ENCODE measurements around the gene SLC17A7.

The SLC17A7 gene

DNA sequence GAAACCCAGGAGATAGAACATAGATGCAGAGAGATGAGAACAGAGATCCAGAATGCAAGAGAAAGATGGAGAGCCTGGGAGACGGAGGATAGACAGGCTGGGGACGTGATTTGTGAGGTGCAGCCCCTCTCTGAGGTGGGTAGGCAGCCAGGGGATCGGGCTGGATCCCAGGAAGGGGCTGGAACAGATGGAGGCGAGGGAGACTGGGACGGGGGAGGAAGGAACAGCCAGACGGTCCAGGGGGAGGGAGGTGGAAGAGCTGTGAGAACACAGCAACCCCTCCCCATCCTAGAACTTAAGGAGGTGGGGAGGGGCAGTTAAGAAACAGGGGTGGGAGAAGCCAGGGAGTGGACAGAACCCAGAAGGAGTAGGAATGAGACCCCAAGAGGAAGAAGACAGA is 3.1 kb downstream of the SLC17A7 start:
- DNase-seq (ENCODE audit: low read depth) = no peak
- H3K4me3 ChIP-seq (ENCODE audit: control insufficient read depth, low read depth, low read length) = no peak overlapping the region
- TF ChIP-seq, protein P1, sequence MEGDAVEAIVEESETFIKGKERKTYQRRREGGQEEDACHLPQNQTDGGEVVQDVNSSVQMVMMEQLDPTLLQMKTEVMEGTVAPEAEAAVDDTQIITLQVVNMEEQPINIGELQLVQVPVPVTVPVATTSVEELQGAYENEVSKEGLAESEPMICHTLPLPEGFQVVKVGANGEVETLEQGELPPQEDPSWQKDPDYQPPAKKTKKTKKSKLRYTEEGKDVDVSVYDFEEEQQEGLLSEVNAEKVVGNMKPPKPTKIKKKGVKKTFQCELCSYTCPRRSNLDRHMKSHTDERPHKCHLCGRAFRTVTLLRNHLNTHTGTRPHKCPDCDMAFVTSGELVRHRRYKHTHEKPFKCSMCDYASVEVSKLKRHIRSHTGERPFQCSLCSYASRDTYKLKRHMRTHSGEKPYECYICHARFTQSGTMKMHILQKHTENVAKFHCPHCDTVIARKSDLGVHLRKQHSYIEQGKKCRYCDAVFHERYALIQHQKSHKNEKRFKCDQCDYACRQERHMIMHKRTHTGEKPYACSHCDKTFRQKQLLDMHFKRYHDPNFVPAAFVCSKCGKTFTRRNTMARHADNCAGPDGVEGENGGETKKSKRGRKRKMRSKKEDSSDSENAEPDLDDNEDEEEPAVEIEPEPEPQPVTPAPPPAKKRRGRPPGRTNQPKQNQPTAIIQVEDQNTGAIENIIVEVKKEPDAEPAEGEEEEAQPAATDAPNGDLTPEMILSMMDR (conservative IDR thresholded peaks at IDR 0.05; ENCODE audit: control insufficient read depth, insufficient read depth, low read depth, low read length) = no peak

DNA sequence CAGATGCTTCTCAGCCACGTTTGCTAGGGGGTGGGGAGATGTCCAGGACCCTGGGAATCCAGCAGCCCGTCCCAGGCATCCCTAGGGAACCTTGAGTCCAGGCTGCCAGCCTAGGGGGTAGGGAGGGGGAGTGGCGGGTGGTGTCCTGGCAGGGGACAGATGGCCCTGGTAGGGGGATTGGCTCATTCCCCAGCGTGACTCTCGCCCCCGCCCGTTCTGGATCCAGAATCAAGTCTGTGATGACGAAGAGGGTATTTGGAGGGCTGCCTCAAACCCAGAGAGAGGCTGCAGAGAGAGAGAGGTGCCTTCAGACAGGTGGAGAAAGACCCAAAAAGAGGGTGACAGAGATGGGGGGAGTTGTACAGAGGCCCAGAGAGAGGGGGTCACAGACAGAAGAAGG is 4.1 kb downstream of the SLC17A7 start:
- no peak overlapping the region for H3K4me3 ChIP-seq (ENCODE audit: control insufficient read depth, low read depth, low read length)
- no peak for DNase-seq (ENCODE audit: low read depth)
- TF ChIP-seq, protein P1 (conservative IDR thresholded peaks at IDR 0.05; ENCODE audit: control insufficient read depth, insufficient read depth, low read depth, low read length) = no peak

DNA sequence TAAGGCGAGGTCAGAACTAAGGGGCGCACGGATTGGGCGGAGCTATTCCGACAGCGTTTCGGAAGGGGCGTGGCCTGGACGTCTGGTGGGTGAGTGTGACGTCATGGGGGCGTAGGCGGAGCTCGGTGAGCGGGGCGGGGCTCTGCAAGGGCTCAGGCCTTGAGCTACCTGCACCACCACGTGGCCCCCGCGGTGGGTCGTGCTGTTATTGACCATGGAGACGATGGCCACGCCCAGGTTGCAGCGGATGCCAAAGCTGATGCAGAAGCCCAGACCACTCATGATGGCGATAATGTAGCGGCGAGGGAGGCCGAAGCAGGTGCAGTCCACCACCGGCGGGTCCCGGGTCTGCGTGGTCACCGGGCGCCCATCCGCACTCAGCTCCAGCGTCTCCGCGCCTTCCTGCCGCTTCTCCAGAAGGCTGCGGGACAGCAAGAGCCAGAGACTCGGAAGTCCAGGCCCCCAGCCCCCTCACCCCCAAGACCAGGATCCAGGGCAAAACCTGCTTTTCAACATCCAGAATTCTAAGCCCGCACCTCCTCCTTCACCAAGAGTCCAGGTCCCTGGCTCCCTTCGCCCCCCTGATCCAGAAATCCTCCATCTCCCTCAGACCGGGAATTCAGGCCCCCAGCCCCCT is 4.8 kb downstream of the SLC17A7 start:
- TF ChIP-seq, protein P1 (conservative IDR thresholded peaks at IDR 0.05; ENCODE audit: control insufficient read depth, insufficient read depth, low read depth, low read length) = no peak
- no peak for DNase-seq (ENCODE audit: low read depth)

DNA sequence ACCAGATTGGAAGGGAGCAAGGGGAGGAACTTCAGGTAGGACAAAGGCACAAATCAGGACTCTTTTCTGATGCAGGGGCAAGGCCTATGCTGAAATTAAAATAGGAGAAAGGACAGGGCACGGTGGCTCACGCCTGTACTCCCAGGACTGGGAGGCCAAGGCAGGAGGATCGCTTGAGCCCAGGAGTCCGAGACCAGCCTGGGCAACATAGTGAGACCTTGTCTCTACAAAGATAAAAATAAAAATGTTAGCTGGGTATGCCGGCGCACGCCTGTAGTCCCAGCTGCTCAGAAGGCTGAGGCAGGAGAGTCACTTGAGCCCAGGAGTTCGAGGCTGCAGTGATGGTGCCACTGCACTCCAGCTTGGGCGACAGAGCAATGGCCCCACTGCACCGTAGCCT is 5.7 kb downstream of the SLC17A7 start:
- TF ChIP-seq, protein P1 (conservative IDR thresholded peaks at IDR 0.05; ENCODE audit: control insufficient read depth, insufficient read depth, low read depth, low read length) = no peak
- no peak for DNase-seq (ENCODE audit: low read depth)
- H3K4me3 ChIP-seq (ENCODE audit: control insufficient read depth, low read depth, low read length) = no peak overlapping the region

More for the DNA sequence above, 4.8 kb downstream of the SLC17A7 start:
- no peak overlapping the region for H3K4me3 ChIP-seq (ENCODE audit: control insufficient read depth, low read depth, low read length)

DNA sequence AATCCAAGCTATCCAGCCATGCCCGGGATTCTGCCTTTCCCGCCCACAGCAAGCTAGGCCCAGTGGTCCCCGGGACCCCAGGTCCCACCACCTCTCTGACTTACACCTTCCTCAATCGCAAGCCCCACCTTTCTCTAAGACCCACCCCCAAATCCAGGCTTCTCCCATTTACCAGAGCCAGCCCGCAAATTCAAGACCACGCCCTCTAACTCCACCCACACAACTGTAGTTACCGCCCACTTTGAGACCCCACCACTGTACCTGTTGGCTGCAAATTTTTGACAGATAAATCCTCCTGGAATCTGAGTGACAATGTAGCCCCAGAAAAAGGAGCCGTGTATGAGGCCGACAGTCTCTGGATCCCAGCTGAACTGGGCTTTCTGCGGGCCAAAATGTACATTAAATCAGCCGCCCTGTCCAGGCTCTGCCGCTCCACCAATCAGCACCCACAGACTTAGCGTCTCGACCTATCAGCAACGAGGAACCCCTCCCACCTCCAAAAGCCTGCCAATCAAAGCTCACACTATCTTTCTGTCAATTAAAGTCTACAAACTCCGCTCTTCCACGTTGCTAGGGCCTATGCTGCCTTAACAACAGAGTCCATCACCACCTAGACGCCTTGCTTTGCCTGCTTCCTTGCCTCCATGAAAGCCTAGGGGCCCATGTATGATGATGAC is 6.3 kb downstream of the SLC17A7 start:
- TF ChIP-seq, protein P1 (conservative IDR thresholded peaks at IDR 0.05; ENCODE audit: control insufficient read depth, insufficient read depth, low read depth, low read length) = no peak
- DNase-seq (ENCODE audit: low read depth) = no peak
- no peak overlapping the region for H3K4me3 ChIP-seq (ENCODE audit: control insufficient read depth, low read depth, low read length)

DNA sequence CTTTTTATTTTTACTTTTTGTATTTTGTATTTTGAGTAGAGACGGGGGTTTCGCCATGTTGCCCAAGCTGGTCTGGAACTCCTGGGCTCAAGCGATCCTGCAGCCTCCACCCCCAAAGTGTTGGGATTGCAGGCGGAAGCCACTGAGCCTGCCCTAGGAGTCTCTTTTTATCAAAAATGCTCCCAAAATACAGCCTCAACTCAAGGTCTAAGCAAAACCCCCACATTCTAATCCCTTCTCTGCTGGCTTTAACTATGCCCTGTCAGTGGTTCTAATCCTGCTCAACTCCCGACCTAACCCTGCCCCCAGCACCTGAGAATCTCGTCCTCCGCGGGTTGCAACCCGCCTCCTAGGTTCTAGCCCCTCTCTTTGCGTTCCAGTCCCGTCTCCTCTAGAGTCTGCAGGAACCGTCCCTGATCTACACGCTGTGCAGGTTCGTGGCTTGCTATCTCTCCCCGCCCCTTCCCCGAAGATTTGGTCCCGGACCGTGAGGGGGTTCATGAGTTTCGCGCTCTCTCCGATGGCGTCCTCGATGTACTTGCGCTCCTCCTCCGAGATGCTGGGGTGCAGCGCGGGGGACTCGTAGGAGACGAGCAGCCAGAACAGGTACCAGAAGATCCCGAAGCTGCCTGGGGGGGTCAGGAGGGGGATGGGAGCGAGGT is 8.0 kb downstream of the SLC17A7 start:
- TF ChIP-seq, protein P1 (conservative IDR thresholded peaks at IDR 0.05; ENCODE audit: control insufficient read depth, insufficient read depth, low read depth, low read length) = no peak
- no peak for DNase-seq (ENCODE audit: low read depth)
- H3K4me3 ChIP-seq (ENCODE audit: control insufficient read depth, low read depth, low read length) = no peak overlapping the region
